ENCODE data around the gene SKOR1.

The SKOR1 gene

GRCh38 chr15:67832897-67833709 lies 7.8 kb downstream of the SKOR1 start:
- no peak for DNase-seq

GRCh38 chr15:67833710-67834511 lies 8.6 kb downstream of the SKOR1 start:
- peak in 1 of 3 experiments; percentile 24 for DNase-seq

- no peak for DNase-seq
Observed at GRCh38 chr15:67834581-67835296, 9.4 kb downstream of the SKOR1 start.

GRCh38 chr15:67835297-67836133 lies 10.2 kb downstream of the SKOR1 start:
- peak in 2 of 3 experiments; percentile 7 to 43 for DNase-seq

GRCh38 chr15:67836134-67836455 lies 10.8 kb downstream of the SKOR1 start:
- no peak for DNase-seq

GRCh38 chr15:67836477-67836876 lies 11.2 kb downstream of the SKOR1 start:
- DNase-seq: peak; percentile 22 to 69 (median 52)

GRCh38 chr15:67836955-67837354 lies 11.6 kb downstream of the SKOR1 start:
- no peak for DNase-seq

GRCh38 chr15:67838789-67839332 lies 13.6 kb downstream of the SKOR1 start:
- peak in 2 of 3 experiments; percentile 75 to 86 for DNase-seq

- DNase-seq: peak; percentile 49 to 95 (median 86)
Observed at GRCh38 chr15:67839499-67839928, 14.2 kb downstream of the SKOR1 start.

GRCh38 chr15:67839929-67840748 lies 14.8 kb downstream of the SKOR1 start, which contains the start of gene RNU6-1:
RNU6-1 (minus strand) TSS chr15:67840045.
- peak; percentile 92 to 99 (median 93) for DNase-seq

- peak; percentile 22 to 80 (median 63) for DNase-seq
Observed at GRCh38 chr15:67840749-67841512, 15.6 kb downstream of the SKOR1 start.

- DNase-seq: no peak
Observed at GRCh38 chr15:67841513-67841762, 16.1 kb downstream of the SKOR1 start.

GRCh38 chr15:67843092-67843501 lies 17.8 kb downstream of the SKOR1 start:
- DNase-seq: no peak

- DNase-seq: no peak
Observed at GRCh38 chr15:67843571-67844387, 18.5 kb downstream of the SKOR1 start.

- no peak for DNase-seq
Observed at GRCh38 chr15:67845974-67846373, 20.7 kb downstream of the SKOR1 start.

GRCh38 chr15:67849538-67849937 lies 24.2 kb downstream of the SKOR1 start:
- DNase-seq: no peak

- DNase-seq: no peak
Observed at GRCh38 chr15:67850336-67850735, 25.0 kb downstream of the SKOR1 start.

- DNase-seq: no peak
Observed at GRCh38 chr15:67850994-67851571, 25.8 kb downstream of the SKOR1 start.

GRCh38 chr15:67852418-67852817 lies 27.1 kb downstream of the SKOR1 start:
- DNase-seq: no peak

Measured in NCI-H1417 (cell line).